IMR-90 (cell line): ENCODE results near the gene CBY1. TPM values are rescaled to one million over a fixed set of nuclear protein-coding genes. Genes with fewer than 3 reads are reported as not detected.

Source experiments
- ATAC-seq: fragments of 200-7000 bp; cut with Tn5 transposase; 2 replicates; pipeline ENCODE4 v1.9.1; 2020; ENCODE audit warnings: low read depth, mild to moderate bottlenecking, moderate library complexity
- BruUV-seq: library from RNA; stranded (reverse); fragments of 400-500 nt; replicated peaks from 2 replicates; lab custom pipeline; 2021; lab: Mats Ljungman, UMichigan
- CTCF ChIA-PET: fragments of 300-600 bp; formaldehyde crosslinking; extraction: SDS; loops from one replicate; lab custom pipeline; 2021; ENCODE audit warnings: antibody characterized with exemption; lab: Yijun Ruan, JAX
- POLR2A ChIA-PET: fragments of 300-600 bp; sonication (Branson Sonifier 250); formaldehyde crosslinking; loops from one replicate; lab custom pipeline; 2022; ENCODE audit warnings: antibody characterized with exemption; ENCODE audit not compliant: unreplicated experiment; lab: Charles Lee
- DNase-seq: peaks from one replicate; pipeline ENCODE4 v3.0.0; 2013
- H2AFZ ChIP-seq: replicated peaks from 2 replicates; pipeline ENCODE3; 2013; ENCODE audit warnings: low read length, mild to moderate bottlenecking; ENCODE audit not compliant: poor library complexity
- H2AK5ac ChIP-seq: 2 replicates; pipeline ENCODE4 v1.6.1; 2013; ENCODE audit warnings: low read depth, low read length, inconsistent platforms
- H2AK9ac ChIP-seq: replicated peaks from 2 replicates; pipeline ENCODE3; 2013; ENCODE audit warnings: mild to moderate bottlenecking, low read depth, low read length, moderate library complexity; ENCODE audit not compliant: poor library complexity
- H2BK120ac ChIP-seq: 2 replicates; pipeline ENCODE4 v1.6.1; 2013; ENCODE audit warnings: low read depth, low read length, inconsistent platforms
- H2BK15ac ChIP-seq: 3 replicates; pipeline ENCODE4 v1.6.1; 2013; ENCODE audit warnings: low read depth, low read length, inconsistent platforms
- H2BK20ac ChIP-seq: 2 replicates; pipeline ENCODE4 v1.6.1; 2013; ENCODE audit warnings: low read depth, mild to moderate bottlenecking, inconsistent platforms, low read length, moderate library complexity
- H2BK5ac ChIP-seq: 2 replicates; pipeline ENCODE4 v1.6.1; 2013; ENCODE audit warnings: mild to moderate bottlenecking, low read depth, low read length, inconsistent platforms; ENCODE audit not compliant: poor library complexity, severe bottlenecking
- H3K14ac ChIP-seq: replicated peaks from 2 replicates; pipeline ENCODE4 v1.6.1; 2013; ENCODE audit warnings: low read depth, low read length, inconsistent platforms
- H3K18ac ChIP-seq: 2 replicates; pipeline ENCODE4 v1.6.1; 2013; ENCODE audit warnings: low read depth, low read length, control low read depth
- H3K23ac ChIP-seq: 2 replicates; pipeline ENCODE4 v1.6.1; 2013; ENCODE audit warnings: low read depth, low read length, inconsistent platforms
- H3K27ac ChIP-seq: 2 replicates; pipeline ENCODE4 v1.5.1; 2013; ENCODE audit warnings: mild to moderate bottlenecking, control low read depth, low read length; ENCODE audit not compliant: insufficient read depth
- H3K27me3 ChIP-seq: 2 replicates; pipeline ENCODE4 v1.6.1; 2013; ENCODE audit warnings: low read length; ENCODE audit not compliant: control insufficient read depth, insufficient read depth
- H3K36me3 ChIP-seq: 2 replicates; pipeline ENCODE4 v1.6.1; 2013; ENCODE audit warnings: low read length, mixed read lengths; ENCODE audit not compliant: control insufficient read depth, insufficient read depth
- H3K4ac ChIP-seq: 2 replicates; pipeline ENCODE4 v1.6.1; 2013; ENCODE audit warnings: low read depth, low read length, inconsistent platforms
- H3K4me1 ChIP-seq: 2 replicates; pipeline ENCODE4 v1.6.1; 2013; ENCODE audit warnings: low read length, mixed read lengths; ENCODE audit not compliant: control insufficient read depth, insufficient read depth
- H3K4me2 ChIP-seq: 2 replicates; pipeline ENCODE4 v1.6.1; 2013; ENCODE audit warnings: low read depth, mild to moderate bottlenecking, control low read depth, low read length, moderate library complexity
- H3K4me3 ChIP-seq: 2 replicates; pipeline ENCODE4 v1.5.1; 2013; ENCODE audit warnings: low read depth, mild to moderate bottlenecking, control low read depth, low read length, moderate library complexity; ENCODE audit not compliant: insufficient read depth
- H3K56ac ChIP-seq: 2 replicates; pipeline ENCODE4 v1.6.1; 2013; ENCODE audit warnings: low read length, inconsistent platforms; ENCODE audit not compliant: insufficient read depth; ENCODE audit errors: extremely low read depth
- H3K79me1 ChIP-seq, 2 experiments: 2 replicates each; pipeline ENCODE4 v1.6.1; 2013; ENCODE audit warnings: low read length in 2 of 2, inconsistent platforms in 1 of 2, low read depth in 1 of 2
- H3K9ac ChIP-seq: 2 replicates; pipeline ENCODE4 v1.6.1; 2013; ENCODE audit warnings: low read depth, low read length, control low read depth
- H3K9me1 ChIP-seq: 2 replicates; pipeline ENCODE4 v1.6.1; 2013; ENCODE audit warnings: low read length, inconsistent platforms; ENCODE audit not compliant: insufficient read depth
- H3K9me3 ChIP-seq: 2 replicates; pipeline ENCODE4 v1.6.1; 2013; ENCODE audit warnings: low read length; ENCODE audit not compliant: control insufficient read depth, insufficient read depth
- H4K20me1 ChIP-seq: 2 replicates; pipeline ENCODE4 v1.6.1; 2013; ENCODE audit warnings: low read length, inconsistent platforms; ENCODE audit not compliant: insufficient read depth
- H4K5ac ChIP-seq: 2 replicates; pipeline ENCODE4 v1.6.1; 2013; ENCODE audit warnings: mild to moderate bottlenecking, low read depth, low read length, control low read depth
- H4K8ac ChIP-seq, 2 experiments: 2 replicates each; pipeline ENCODE4 v1.6.1; 2013; ENCODE audit warnings: low read depth in 2 of 2, low read length in 2 of 2, control low read depth in 1 of 2, inconsistent platforms in 1 of 2
- H4K91ac ChIP-seq: 2 replicates; pipeline ENCODE4 v1.6.1; 2013; ENCODE audit warnings: low read depth, low read length, inconsistent platforms; ENCODE audit not compliant: insufficient read depth
- CEBPB ChIP-seq: IDR thresholded peaks from 2 replicates; pipeline ENCODE4 v1.6.1; 2012; ENCODE audit warnings: low read depth, low read length, improper control_type of control experiment
- CTCF ChIP-seq: conservative IDR thresholded peaks from 2 replicates; pipeline ENCODE4 v1.5.1; 2012; ENCODE audit warnings: mild to moderate bottlenecking, low read depth, low read length, improper control_type of control experiment
- ELK1 ChIP-seq: fragments of 150-350 bp; IDR thresholded peaks from 2 replicates; pipeline ENCODE4 v1.6.1; 2016; ENCODE audit warnings: low read depth, mild to moderate bottlenecking, low read length, moderate library complexity, borderline replicate concordance
- FOS ChIP-seq: fragments of 150-350 bp; IDR thresholded peaks from 2 replicates; pipeline ENCODE4 v1.6.1; 2016; ENCODE audit warnings: low read depth, low read length
- MAFK ChIP-seq: IDR thresholded peaks from 2 replicates; pipeline ENCODE4 v1.6.1; 2012; ENCODE audit warnings: low read depth, low read length, improper control_type of control experiment
- MAZ ChIP-seq: IDR thresholded peaks from 2 replicates; pipeline ENCODE4 v1.6.1; 2012; ENCODE audit warnings: low read depth, mild to moderate bottlenecking, low read length, improper control_type of control experiment, moderate library complexity, borderline replicate concordance
- MXI1 ChIP-seq: IDR thresholded peaks from 2 replicates; pipeline ENCODE4 v1.6.1; 2012; ENCODE audit warnings: low read depth, mild to moderate bottlenecking, low read length, moderate library complexity, borderline replicate concordance
- RAD21 ChIP-seq: IDR thresholded peaks from 2 replicates; pipeline ENCODE4 v1.6.1; 2012; ENCODE audit warnings: low read length, improper control_type of control experiment
- RCOR1 ChIP-seq: IDR thresholded peaks from 2 replicates; pipeline ENCODE4 v1.6.1; 2012; ENCODE audit warnings: mild to moderate bottlenecking, low read length, improper control_type of control experiment; ENCODE audit not compliant: insufficient replicate concordance
- RFX5 ChIP-seq: IDR thresholded peaks from 2 replicates; pipeline ENCODE4 v1.8.0; 2012; ENCODE audit warnings: low read depth, mild to moderate bottlenecking, low read length, moderate library complexity
- SMC3 ChIP-seq: fragments of 150-350 bp; IDR thresholded peaks from 2 replicates; pipeline ENCODE4 v1.6.1; 2016; ENCODE audit warnings: low read depth, mild to moderate bottlenecking, antibody characterized with exemption, low read length, moderate library complexity
- USF2 ChIP-seq: fragments of 150-350 bp; IDR thresholded peaks from 2 replicates; pipeline ENCODE4 v1.6.1; 2017; ENCODE audit warnings: mild to moderate bottlenecking, antibody characterized with exemption, low read length, low read depth
- WGBS, 2 experiments: methylation state at CpG; one replicate each; pipeline versions ENCODE4 v1.1.5 to v1.1.7; 2013; ENCODE audit warnings: missing lambda C conversion rate in 2 of 2; ENCODE audit not compliant: insufficient read length in 1 of 2; ENCODE audit errors: extremely low coverage in 2 of 2; 5-methylcytosine and 5-hydroxymethylcytosine counted together
- dilution Hi-C: fragments of 300-500 bp; cut with HindIII; formaldehyde crosslinking; loops from one replicate; pipeline ENCODE4 v1.14.3; 2018; ENCODE audit warnings: low sequenced_read_pairs; ENCODE audit not compliant: unreplicated experiment
- in situ Hi-C: fragments of 300-500 bp; cut with MboI; formaldehyde crosslinking; loops from 3 replicates; pipeline ENCODE4 v1.14.3; 2019; ENCODE audit warnings: low sequenced_read_pairs, inconsistent platforms, mixed read lengths
- intact Hi-C: fragments of 100-400 bp; cut with micrococcal nuclease; formaldehyde crosslinking; loops from 2 replicates; pipeline ENCODE4 v1.10.0; 2022
- polyA plus RNA-seq, 3 experiments: library from polyadenylated mRNA; depleted of rRNA; stranded (reverse); fragments of >200 nt; gene quantifications; 2 replicates each; pipeline ENCODE4 v1.2.3, GENCODE V29; 2012; ENCODE audit warnings: low replicate concordance in 1 of 3
- total RNA-seq: library from RNA; depleted of rRNA; stranded (reverse); fragments of >200 nt; gene quantifications from 2 replicates; pipeline ENCODE4 v1.2.3, GENCODE V29; 2012

The CBY1 gene
- total and polyA plus RNA-seq, 2 of the 4 experiments (the other 2 are of a cell fraction), result 13.8 to 30.0 TPM

- Histone ChIP-seq H3K4me3 (no peak overlapping the region), H2BK20ac (no peak overlapping the region), H3K14ac (no peak overlapping the region), H3K9ac (no peak overlapping the region), H4K20me1 (no peaks in the 10 kb centered on the region), H2AK9ac (no peak overlapping the region), H3K4ac (no peak overlapping the region), H3K23ac (no peak overlapping the region), H3K27ac (no peak overlapping the region), H2AK5ac (no peak overlapping the region), H2BK120ac (no peak overlapping the region), H4K5ac (no peak overlapping the region), H3K79me1 (peaks cover 3 to 9% of the 10 kb centered on the region in 2 experiments; a peak in 1 of 4 replicates), H3K56ac (no peak overlapping the region), H2BK15ac (no peak overlapping the region), H2BK5ac (no peak overlapping the region), H3K9me3 (no peaks in the 10 kb centered on the region), H4K91ac (no peak overlapping the region), H3K36me3 (peaks cover 22% of the 10 kb centered on the region), H3K9me1 (peaks cover 5% of the 10 kb centered on the region; the same call in 1 of the 2 replicates), H3K4me1 (no peaks in the 10 kb centered on the region), H3K4me2 (no peak overlapping the region), H3K18ac (no peak overlapping the region), H2AFZ (no peak overlapping the region), H4K8ac (no peak overlapping the region), H3K27me3 (no peaks in the 10 kb centered on the region)
- in situ Hi-C loops (no loop called here), intact Hi-C loops (no loop called here), dilution Hi-C loops (no loop called here)
- ATAC-seq (no peak), DNase-seq (no peak)
- WGBS, 2 experiments, result 100% methylated on average over 1 of the region's 3 CpGs; no CpG with 5 or more reads in 1 of the 2 experiments
- BruUV-seq, result no TSS peak
- ChIA-PET POLR2A (interaction anchor here (0.5 kb wide), 1 partner anchor 230 kb away, joined by 3 read pairs; no protein-coding TSS in a partner anchor), CTCF (no interaction called here)
- TF ChIP-seq ELK1 (no peak), MAZ (no peak), MXI1 (no peak), RAD21 (no peak), USF2 (no peak), MAFK (no peak), RCOR1 (no peak), SMC3 (no peak), RFX5 (no peak), FOS (no peak), CTCF (no peak), CEBPB (no peak)
Measured at GRCh38 chr22:38675833-38676232, 19.4 kb downstream of the CBY1 start.
